Neuronal stem cell (in vitro differentiated cells): ENCODE results near the gene CXCL12.

Experiments
- DNase-seq: peaks from one replicate; pipeline ENCODE4 v3.0.0-alpha.2; 2013; ENCODE audit warnings: low spot score
- H2AFZ ChIP-seq: one replicate; pipeline ENCODE4 v1.6.1; 2013; ENCODE audit warnings: mild to moderate bottlenecking, low read length, inconsistent platforms
- H2AK5ac ChIP-seq: 2 replicates; pipeline ENCODE4 v1.6.1; 2013; ENCODE audit warnings: low read depth, mild to moderate bottlenecking, inconsistent platforms, low read length, moderate library complexity, mixed read lengths
- H2BK120ac ChIP-seq: 2 replicates; pipeline ENCODE4 v1.6.1; 2013; ENCODE audit warnings: low read depth, mild to moderate bottlenecking, inconsistent platforms, low read length, moderate library complexity, mixed read lengths
- H2BK12ac ChIP-seq: one replicate; pipeline ENCODE4 v1.6.1; 2013; ENCODE audit warnings: low read length, inconsistent platforms
- H2BK15ac ChIP-seq: 2 replicates; pipeline ENCODE4 v1.6.1; 2013; ENCODE audit warnings: mild to moderate bottlenecking, low read length, inconsistent platforms, mixed read lengths
- H2BK5ac ChIP-seq: one replicate; pipeline ENCODE4 v1.6.1; 2013; ENCODE audit warnings: inconsistent platforms, mild to moderate bottlenecking, low read length, moderate library complexity
- H3K14ac ChIP-seq: one replicate; pipeline ENCODE4 v1.6.1; 2013; ENCODE audit warnings: low read length, inconsistent platforms
- H3K18ac ChIP-seq: 2 replicates; pipeline ENCODE4 v1.6.1; 2013; ENCODE audit warnings: low read length, inconsistent platforms
- H3K23ac ChIP-seq: 2 replicates; pipeline ENCODE4 v1.6.1; 2013; ENCODE audit warnings: low read depth, mild to moderate bottlenecking, mixed read lengths, low read length, inconsistent platforms; ENCODE audit not compliant: poor library complexity
- H3K27ac ChIP-seq: replicated peaks from 3 replicates; pipeline ENCODE4 v1.5.1; 2013; ENCODE audit warnings: low read length, inconsistent platforms
- H3K27me3 ChIP-seq, 3 experiments: 2 replicates each; pipeline ENCODE4 v1.6.1; 2013; ENCODE audit warnings: low read length in 3 of 3, mild to moderate bottlenecking in 2 of 3, inconsistent platforms in 1 of 3, low read depth in 1 of 3, mixed read lengths in 1 of 3, moderate library complexity in 1 of 3; ENCODE audit not compliant: control insufficient read depth in 3 of 3, insufficient read depth in 3 of 3
- H3K36me3 ChIP-seq, 2 donors: replicated peaks in 1 of 2; 2 replicates each; pipeline ENCODE4 v1.6.1; 2013; ENCODE audit warnings: low read length in 2 of 2; ENCODE audit not compliant: control insufficient read depth in 2 of 2, insufficient read depth in 2 of 2
- H3K4ac ChIP-seq: 2 replicates; pipeline ENCODE4 v1.6.1; 2013; ENCODE audit warnings: inconsistent platforms, mild to moderate bottlenecking, low read length, moderate library complexity
- H3K4me1 ChIP-seq, 2 donors: 1 replicate in 1 of 2; 2 replicates in 1 of 2; pipeline ENCODE4 v1.6.1; 2013; ENCODE audit warnings: low read length in 2 of 2, low read depth in 1 of 2; ENCODE audit not compliant: control insufficient read depth in 2 of 2, insufficient read depth in 1 of 2
- H3K4me2 ChIP-seq: one replicate; pipeline ENCODE4 v1.6.1; 2013; ENCODE audit warnings: mild to moderate bottlenecking, low read length, inconsistent platforms; ENCODE audit not compliant: insufficient read depth, poor library complexity, severe bottlenecking
- H3K4me3 ChIP-seq, 2 donors: 2 replicates each; pipeline ENCODE4 v1.5.1; 2013; ENCODE audit warnings: low read length in 2 of 2, mild to moderate bottlenecking in 2 of 2, inconsistent platforms in 1 of 2, moderate library complexity in 1 of 2
- H3K79me1 ChIP-seq: one replicate; pipeline ENCODE4 v1.6.1; 2013; ENCODE audit warnings: low read depth, mild to moderate bottlenecking, inconsistent platforms, low read length, moderate library complexity
- H3K9ac ChIP-seq: one replicate; pipeline ENCODE4 v1.6.1; 2013; ENCODE audit warnings: mild to moderate bottlenecking, low read depth, low read length, inconsistent platforms; ENCODE audit not compliant: poor library complexity
- H3K9me3 ChIP-seq, 2 donors: replicated peaks in 1 of 2; 2 replicates each; pipeline versions ENCODE3 to v1.6.1; 2013; ENCODE audit warnings: low read length in 2 of 2, mild to moderate bottlenecking in 2 of 2, inconsistent platforms in 1 of 2, low read depth in 1 of 2, mixed read lengths in 1 of 2, moderate library complexity in 1 of 2; ENCODE audit not compliant: control insufficient read depth in 2 of 2, insufficient read depth in 1 of 2
- H4K8ac ChIP-seq: one replicate; pipeline ENCODE4 v1.6.1; 2013; ENCODE audit warnings: low read depth, mild to moderate bottlenecking, inconsistent platforms, low read length, moderate library complexity
- H4K91ac ChIP-seq: one replicate; pipeline ENCODE4 v1.6.1; 2013; ENCODE audit warnings: low read length, low read depth, mild to moderate bottlenecking, inconsistent platforms; ENCODE audit not compliant: poor library complexity
- WGBS, 2 donors: extraction: QIAGEN DNeasy Blood & Tissue Kit; methylation state at CpG; one replicate each; pipeline ENCODE4 v1.1.7; 2013; ENCODE audit warnings: missing lambda C conversion rate in 2 of 2, mixed read lengths in 1 of 2; ENCODE audit not compliant: insufficient read length in 2 of 2, insufficient replicate concordance in 1 of 2; ENCODE audit errors: extremely low coverage in 2 of 2; 5-methylcytosine and 5-hydroxymethylcytosine counted together

Gene CXCL12

GRCh38 chr10:44334091-44334490, 50.8 kb downstream of the CXCL12 start:
- Histone ChIP-seq H3K4me2 (no peak overlapping the region), H3K4ac (no peak overlapping the region), H3K23ac (no peak overlapping the region), H4K8ac (no peak overlapping the region), H3K36me3 (no peaks in the 10 kb centered on the region), H2AK5ac (no peak overlapping the region), H2BK5ac (no peak overlapping the region), H2BK15ac (no peak overlapping the region), H3K9me3 (no peaks in the 10 kb centered on the region), H3K27me3 (no peaks in the 10 kb centered on the region), H3K4me1 (peaks cover 0 to 9% of the 10 kb centered on the region in 2 donors), H4K91ac (no peak overlapping the region), H2BK120ac (no peak overlapping the region), H3K27ac (no peak overlapping the region), H2AFZ (no peak overlapping the region), H2BK12ac (no peak overlapping the region), H3K4me3 (no peak overlapping the region), H3K18ac (no peak overlapping the region), H3K14ac (no peak overlapping the region), H3K79me1 (no peaks in the 10 kb centered on the region), H3K9ac (no peak overlapping the region)
- no CpG with 5 or more reads among the region's 6 CpGs for WGBS, 2 donors
- no peak for DNase-seq

DNA sequence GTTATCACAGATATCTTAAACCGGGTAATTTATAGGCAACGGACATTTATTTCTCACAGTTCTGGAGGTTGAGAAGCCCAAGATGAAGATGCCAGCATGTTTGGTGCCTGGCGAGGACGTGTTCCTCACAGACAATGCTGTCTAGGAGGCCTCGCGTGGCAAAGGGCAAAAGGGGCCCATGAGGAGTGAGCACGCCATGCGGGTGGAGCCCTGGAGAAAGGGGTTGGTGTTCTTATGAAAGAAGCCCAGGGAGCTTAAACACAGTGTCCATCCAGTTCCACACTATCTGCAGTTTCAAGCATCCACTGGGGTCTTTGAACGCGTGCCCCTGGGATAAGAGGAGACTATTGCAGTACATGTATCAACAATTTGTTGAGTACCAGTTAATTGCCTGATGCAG, 51.4 kb downstream of the CXCL12 start:
- H3K4me1 ChIP-seq = peaks cover 0 to 9% of the 10 kb centered on the region in 2 donors
- H3K79me1 ChIP-seq = no peaks in the 10 kb centered on the region
- H3K14ac ChIP-seq = no peak overlapping the region
- no peak overlapping the region for H2BK5ac ChIP-seq
- H2AK5ac ChIP-seq = no peak overlapping the region
- no peak overlapping the region for H3K4me3 ChIP-seq
- no peak overlapping the region for H4K91ac ChIP-seq
- no peak overlapping the region for H2AFZ ChIP-seq
- no CpG with 5 or more reads among the region's 10 CpGs for WGBS, 2 donors
- no peak overlapping the region for H2BK15ac ChIP-seq
- H3K9ac ChIP-seq = no peak overlapping the region
- H3K23ac ChIP-seq = no peak overlapping the region
- H3K27ac ChIP-seq = no peak overlapping the region
- no peak overlapping the region for H3K4ac ChIP-seq
- no peak for DNase-seq
- no peak overlapping the region for H2BK12ac ChIP-seq
- no peak overlapping the region for H2BK120ac ChIP-seq
- no peak overlapping the region for H3K4me2 ChIP-seq
- no peaks in the 10 kb centered on the region for H3K27me3 ChIP-seq
- H4K8ac ChIP-seq = no peak overlapping the region
- H3K18ac ChIP-seq = peak overlapping the region; percentile 32
- H3K9me3 ChIP-seq = no peaks in the 10 kb centered on the region
- H3K36me3 ChIP-seq = no peaks in the 10 kb centered on the region

GRCh38 chr10:44332465-44332864, 52.4 kb downstream of the CXCL12 start:
- no peak overlapping the region for H2BK5ac ChIP-seq
- H3K4me2 ChIP-seq = no peak overlapping the region
- no peaks in the 10 kb centered on the region for H3K27me3 ChIP-seq
- H3K23ac ChIP-seq = no peak overlapping the region
- H3K9me3 ChIP-seq = no peaks in the 10 kb centered on the region
- H2AK5ac ChIP-seq = no peak overlapping the region
- no peak overlapping the region for H3K9ac ChIP-seq
- H4K8ac ChIP-seq = no peak overlapping the region
- no peaks in the 10 kb centered on the region for H3K36me3 ChIP-seq
- H2AFZ ChIP-seq = no peak overlapping the region
- no peak overlapping the region for H3K27ac ChIP-seq
- H3K18ac ChIP-seq = peak overlapping the region; percentile 68
- H2BK12ac ChIP-seq = no peak overlapping the region
- H2BK15ac ChIP-seq = no peak overlapping the region
- H3K4me3 ChIP-seq = no peak overlapping the region
- no peak for DNase-seq
- H4K91ac ChIP-seq = no peak overlapping the region
- no peak overlapping the region for H3K14ac ChIP-seq
- H3K79me1 ChIP-seq = no peaks in the 10 kb centered on the region
- peaks cover 0 to 9% of the 10 kb centered on the region in 2 donors for H3K4me1 ChIP-seq
- no peak overlapping the region for H3K4ac ChIP-seq
- no peak overlapping the region for H2BK120ac ChIP-seq
- no CpG with 5 or more reads among the region's 7 CpGs for WGBS, 2 donors

- Histone ChIP-seq H3K36me3 (no peaks in the 10 kb centered on the region), H3K9me3 (no peaks in the 10 kb centered on the region), H2BK12ac (no peak overlapping the region)
Measured at GRCh38 chr10:44330431-44330830, 54.5 kb downstream of the CXCL12 start.

More at GRCh38 chr10:44330431-44330830, 54.5 kb downstream of the CXCL12 start:
- Histone ChIP-seq H4K91ac (no peak overlapping the region), H3K79me1 (no peaks in the 10 kb centered on the region), H3K27ac (no peak overlapping the region), H3K4me2 (no peak overlapping the region), H2AFZ (no peak overlapping the region), H2BK15ac (no peak overlapping the region), H3K4ac (no peak overlapping the region), H3K23ac (no peak overlapping the region), H3K27me3 (no peaks in the 10 kb centered on the region), H3K18ac (no peak overlapping the region), H2BK120ac (no peak overlapping the region), H3K9ac (no peak overlapping the region), H2BK5ac (no peak overlapping the region), H4K8ac (no peak overlapping the region), H2AK5ac (no peak overlapping the region), H3K4me1 (peaks cover 0 to 9% of the 10 kb centered on the region in 2 donors), H3K4me3 (no peak overlapping the region), H3K14ac (no peak overlapping the region)
- DNase-seq = no peak
